ENCODE results near the gene CASKIN2. TPM values are rescaled to one million over a fixed set of nuclear protein-coding genes. Genes with fewer than 3 reads are reported as not detected.

Gene CASKIN2
- polyA plus RNA-seq, 3 donors, result 0.33 TPM; not detected in 2

- Histone ChIP-seq H3K4me2 (replicated peaks; ENCODE audit: extremely low read depth, low read length, poor library complexity, severe bottlenecking) (peak overlapping the region; percentile 80), H3K79me2 (ENCODE audit: insufficient read depth, low read length) (peaks cover 10% of the 10 kb centered on the region), H3K9ac (ENCODE audit: insufficient read depth, low read length, poor library complexity, severe bottlenecking) (no peak overlapping the region), H3K4me1 (ENCODE audit: control insufficient read depth in 1 of 2, insufficient read depth in 2 of 2, low read length in 2 of 2) (peaks cover 32 to 33% of the 10 kb centered on the region in 2 donors), H3K27me3 (ENCODE audit: control insufficient read depth in 2 of 2, insufficient read depth in 2 of 2, low read length in 2 of 2) (no peaks in the 10 kb centered on the region), H3K36me3 (replicated peaks in 1 of 2; ENCODE audit: control insufficient read depth in 1 of 2, insufficient read depth in 2 of 2, low read length in 2 of 2) (peaks cover 23 to 28% of the 10 kb centered on the region in 2 donors), H2AFZ (ENCODE audit: insufficient read depth, low read depth, low read length, poor library complexity, severe bottlenecking) (peak overlapping the region; percentile 74), H3K9me3 (replicated peaks in 1 of 2; ENCODE audit: control insufficient read depth in 1 of 2, insufficient read depth in 1 of 2, low read length in 2 of 2) (no peaks in the 10 kb centered on the region), H3K27ac (ENCODE audit: low read depth in 1 of 2, low read length in 2 of 2) (peak overlapping the region; percentile 33 to 82), H4K20me1 (ENCODE audit: insufficient read depth, low read length) (no peaks in the 10 kb centered on the region), H3K4me3 (replicated peaks in 1 of 3; ENCODE audit: low read depth in 2 of 3, low read length in 3 of 3) (peak overlapping the region in 1 of 3 experiments; percentile 68)
- WGBS (ENCODE audit: insufficient coverage), result 90% methylated on average over 2 of the region's 5 CpGs
- intact Hi-C loops (cut with micrococcal nuclease), result loop anchor here in 1 of 2 donors (5.0 kb wide), 1 partner anchor 60 kb away; no protein-coding TSS in a partner anchor
- Mint-ChIP-seq H3K4me1 (peaks cover 33% of the 10 kb centered on the region), H3K36me3 (peaks cover 30 to 61% of the 10 kb centered on the region in 2 donors), H3K9me3 (peaks cover 0 to 2% (median 0%) of the 10 kb centered on the region in 7 donors), H3K4me3 (peak overlapping the region in 1 of 2 donors; percentile 91), H3K27ac (peak overlapping the region; percentile 86 to 93 (median 91)), H3K27me3 (ENCODE audit: low read depth in 3 of 3) (peaks cover 0 to 4% (median 0%) of the 10 kb centered on the region in 3 donors)
- no peak for TF ChIP-seq CTCF (IDR thresholded peaks at IDR 0.05)
- no peak for DNase-seq
Observed at GRCh38 chr17:75486951-75487350, 28.4 kb downstream of the CASKIN2 start.

GRCh38 chr17:75486151-75486550, 29.2 kb downstream of the CASKIN2 start:
- no peaks in the 10 kb centered on the region for H4K20me1 ChIP-seq (ENCODE audit: insufficient read depth, low read length)
- H3K27ac Mint-ChIP-seq, result peak overlapping the region in 5 of 7 donors; percentile 66 to 92 (median 91)
- H3K79me2 ChIP-seq (ENCODE audit: insufficient read depth, low read length), result peaks cover 10% of the 10 kb centered on the region
- intact Hi-C loops (cut with micrococcal nuclease), result loop anchor here in 1 of 2 donors (5.0 kb wide), 1 partner anchor 59 kb away; no protein-coding TSS in a partner anchor
- peak overlapping the region; percentile 80 for H3K4me2 ChIP-seq (replicated peaks; ENCODE audit: extremely low read depth, low read length, poor library complexity, severe bottlenecking)
- H2AFZ ChIP-seq (ENCODE audit: insufficient read depth, low read depth, low read length, poor library complexity, severe bottlenecking), result no peak overlapping the region
- H3K27ac ChIP-seq (ENCODE audit: low read depth in 1 of 2, low read length in 2 of 2), result peak overlapping the region in 1 of 2 donors; percentile 82
- TF ChIP-seq CTCF (IDR thresholded peaks at IDR 0.05), result no peak
- H3K9me3 Mint-ChIP-seq, result peaks cover 0 to 2% (median 0%) of the 10 kb centered on the region in 7 donors
- peaks cover 41% of the 10 kb centered on the region for H3K4me1 Mint-ChIP-seq
- peaks cover 0 to 4% (median 0%) of the 10 kb centered on the region in 3 donors for H3K27me3 Mint-ChIP-seq (ENCODE audit: low read depth in 3 of 3)
- H3K4me3 Mint-ChIP-seq, result peak overlapping the region in 1 of 2 donors; percentile 39
- H3K9me3 ChIP-seq (replicated peaks in 1 of 2; ENCODE audit: control insufficient read depth in 1 of 2, insufficient read depth in 1 of 2, low read length in 2 of 2), result no peaks in the 10 kb centered on the region
- peak overlapping the region; percentile 6 for H3K9ac ChIP-seq (ENCODE audit: insufficient read depth, low read length, poor library complexity, severe bottlenecking)
- WGBS (ENCODE audit: insufficient coverage), result 86% methylated on average over 4 of the region's 14 CpGs
- no peak overlapping the region for H3K4me3 ChIP-seq (replicated peaks in 1 of 3; ENCODE audit: low read depth in 2 of 3, low read length in 3 of 3)
- H3K36me3 ChIP-seq (replicated peaks in 1 of 2; ENCODE audit: control insufficient read depth in 1 of 2, insufficient read depth in 2 of 2, low read length in 2 of 2), result peaks cover 16 to 20% of the 10 kb centered on the region in 2 donors
- peaks cover 22 to 53% of the 10 kb centered on the region in 2 donors for H3K36me3 Mint-ChIP-seq
- DNase-seq, result no peak
- H3K27me3 ChIP-seq (ENCODE audit: control insufficient read depth in 2 of 2, insufficient read depth in 2 of 2, low read length in 2 of 2), result no peaks in the 10 kb centered on the region
- H3K4me1 ChIP-seq (ENCODE audit: control insufficient read depth in 1 of 2, insufficient read depth in 2 of 2, low read length in 2 of 2), result peaks cover 39 to 40% of the 10 kb centered on the region in 2 donors

Measured in CD14-positive monocyte (primary cell).